Measurements from ENCODE around the gene TRMT112. TPM values are rescaled to one million over a fixed set of nuclear protein-coding genes. Genes with fewer than 3 reads are reported as not detected.

The TRMT112 gene
- total RNA-seq, 1 experiment from 2014 or later, result 328 TPM

DNA sequence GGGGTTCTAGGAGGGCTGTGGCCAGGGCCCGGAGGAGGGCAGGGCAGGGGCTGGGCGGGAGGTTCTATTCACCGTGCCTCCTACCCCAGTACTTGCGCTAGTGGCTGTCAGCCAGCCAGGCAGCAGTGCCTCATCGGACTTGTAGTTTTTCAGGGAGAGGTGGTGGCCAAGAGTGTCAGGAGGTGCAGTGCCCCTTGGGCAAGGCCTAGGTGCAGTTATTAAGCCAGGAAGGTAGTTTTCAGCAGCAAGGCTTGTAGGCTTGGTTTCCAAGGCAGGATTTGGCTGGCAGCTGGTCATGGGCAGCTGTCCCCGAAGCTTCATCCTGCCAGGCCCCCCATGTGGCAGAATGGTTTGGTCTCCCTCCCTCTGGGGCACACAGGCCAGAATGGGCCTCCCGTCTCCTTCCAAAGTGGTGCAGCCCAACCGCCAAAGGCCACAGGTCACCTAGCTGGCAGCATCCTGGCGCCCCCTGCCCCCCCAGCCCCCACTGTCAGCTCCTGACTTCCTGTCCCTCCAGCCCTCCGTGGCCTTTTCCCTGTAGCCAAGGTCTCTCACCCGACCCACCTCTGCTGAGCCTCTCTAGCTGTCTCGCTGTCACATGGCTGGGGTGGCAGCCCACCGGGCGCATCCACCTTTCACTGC, 31.1 kb upstream of the TRMT112 start:
- ATAC-seq (no peak), DNase-seq (ENCODE audit: low read depth, low spot score) (no peak)
- Histone ChIP-seq H3K9ac (ENCODE audit: low read length) (no peak overlapping the region), H4K20me1 (ENCODE audit: insufficient read depth) (no peaks in the 10 kb centered on the region), H3K9me2 (ENCODE audit: insufficient read depth) (no peaks in the 10 kb centered on the region), H3K4me2 (ENCODE audit: low read length) (no peak overlapping the region), H3K27me3 (ENCODE audit: insufficient read depth, low read length) (no peaks in the 10 kb centered on the region), H3K27ac (ENCODE audit: low read depth, low read length) (no peak overlapping the region), H3K4me1 (ENCODE audit: control insufficient read depth in 1 of 2, insufficient read depth in 2 of 2, low read length in 2 of 2) (peaks cover 2 to 11% of the 10 kb centered on the region in 2 experiments; a peak in 3 of 4 replicates), H3K36me3 (ENCODE audit: control insufficient read depth in 1 of 2, insufficient read depth in 2 of 2, low read length in 2 of 2) (no peaks in the 10 kb centered on the region), H3K9me3 (ENCODE audit: control insufficient read depth in 1 of 2, insufficient read depth in 1 of 2, low read depth in 1 of 2, low read length in 2 of 2) (no peaks in the 10 kb centered on the region), H3K79me2 (ENCODE audit: insufficient read depth, low read length) (no peaks in the 10 kb centered on the region), H3K4me3 (replicated peaks in 1 of 2; ENCODE audit: low read depth in 1 of 2, low read length in 2 of 2) (no peak overlapping the region), H2AFZ (ENCODE audit: low read depth, low read length, poor library complexity, severe bottlenecking) (no peak overlapping the region)
- CTCF ChIA-PET, result interaction anchor here (0.6 kb wide), 1 partner anchor 71 kb away, joined by 3 read pairs; no protein-coding TSS in a partner anchor
- no peak for TF ChIP-seq SIN3A (IDR thresholded peaks at IDR 0.05; ENCODE audit: low read depth)
- TF ChIP-seq TCF7L2 (IDR thresholded peaks at IDR 0.05; ENCODE audit: borderline replicate concordance, extremely low read depth, insufficient read depth, insufficient read length), result no peak
- no peak for TF ChIP-seq EZH2phosphoT487 (IDR thresholded peaks at IDR 0.05; ENCODE audit: borderline replicate concordance)
- TF ChIP-seq, protein P1, sequence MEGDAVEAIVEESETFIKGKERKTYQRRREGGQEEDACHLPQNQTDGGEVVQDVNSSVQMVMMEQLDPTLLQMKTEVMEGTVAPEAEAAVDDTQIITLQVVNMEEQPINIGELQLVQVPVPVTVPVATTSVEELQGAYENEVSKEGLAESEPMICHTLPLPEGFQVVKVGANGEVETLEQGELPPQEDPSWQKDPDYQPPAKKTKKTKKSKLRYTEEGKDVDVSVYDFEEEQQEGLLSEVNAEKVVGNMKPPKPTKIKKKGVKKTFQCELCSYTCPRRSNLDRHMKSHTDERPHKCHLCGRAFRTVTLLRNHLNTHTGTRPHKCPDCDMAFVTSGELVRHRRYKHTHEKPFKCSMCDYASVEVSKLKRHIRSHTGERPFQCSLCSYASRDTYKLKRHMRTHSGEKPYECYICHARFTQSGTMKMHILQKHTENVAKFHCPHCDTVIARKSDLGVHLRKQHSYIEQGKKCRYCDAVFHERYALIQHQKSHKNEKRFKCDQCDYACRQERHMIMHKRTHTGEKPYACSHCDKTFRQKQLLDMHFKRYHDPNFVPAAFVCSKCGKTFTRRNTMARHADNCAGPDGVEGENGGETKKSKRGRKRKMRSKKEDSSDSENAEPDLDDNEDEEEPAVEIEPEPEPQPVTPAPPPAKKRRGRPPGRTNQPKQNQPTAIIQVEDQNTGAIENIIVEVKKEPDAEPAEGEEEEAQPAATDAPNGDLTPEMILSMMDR (IDR thresholded peaks at IDR 0.05 in 2 of 3, conservative IDR thresholded peaks at IDR 0.05 in 1 of 3; ENCODE audit: borderline replicate concordance in 1 of 3, insufficient read depth in 1 of 3, low read depth in 2 of 3, low read length in 2 of 3), result no peak
- no peak for TF ChIP-seq RAD21 (IDR thresholded peaks at IDR 0.05; ENCODE audit: low read depth)
- no peak for TF ChIP-seq ELF1 (IDR thresholded peaks at IDR 0.05; ENCODE audit: borderline replicate concordance, low read depth)
- TF ChIP-seq CEBPB (IDR thresholded peaks at IDR 0.05; ENCODE audit: low read depth), result no peak
- no peak for TF ChIP-seq POLR2A (IDR thresholded peaks at IDR 0.05; ENCODE audit: borderline replicate concordance, extremely low read depth, insufficient read depth, insufficient read length)
- no peak for TF ChIP-seq EZH2 (IDR thresholded peaks at IDR 0.05)
- no peak for TF ChIP-seq JUND (IDR thresholded peaks at IDR 0.05)
- TF ChIP-seq, protein P2, sequence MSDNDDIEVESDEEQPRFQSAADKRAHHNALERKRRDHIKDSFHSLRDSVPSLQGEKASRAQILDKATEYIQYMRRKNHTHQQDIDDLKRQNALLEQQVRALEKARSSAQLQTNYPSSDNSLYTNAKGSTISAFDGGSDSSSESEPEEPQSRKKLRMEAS (IDR thresholded peaks at IDR 0.05), result no peak
- no peak for TF ChIP-seq CBX3 (IDR thresholded peaks at IDR 0.05; ENCODE audit: low read depth)
- no peak for TF ChIP-seq SP1 (IDR thresholded peaks at IDR 0.05; ENCODE audit: low read depth)
- TF ChIP-seq, protein P3, sequence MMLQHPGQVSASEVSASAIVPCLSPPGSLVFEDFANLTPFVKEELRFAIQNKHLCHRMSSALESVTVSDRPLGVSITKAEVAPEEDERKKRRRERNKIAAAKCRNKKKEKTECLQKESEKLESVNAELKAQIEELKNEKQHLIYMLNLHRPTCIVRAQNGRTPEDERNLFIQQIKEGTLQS (IDR thresholded peaks at IDR 0.05), result no peak
- TF ChIP-seq, protein P4, sequence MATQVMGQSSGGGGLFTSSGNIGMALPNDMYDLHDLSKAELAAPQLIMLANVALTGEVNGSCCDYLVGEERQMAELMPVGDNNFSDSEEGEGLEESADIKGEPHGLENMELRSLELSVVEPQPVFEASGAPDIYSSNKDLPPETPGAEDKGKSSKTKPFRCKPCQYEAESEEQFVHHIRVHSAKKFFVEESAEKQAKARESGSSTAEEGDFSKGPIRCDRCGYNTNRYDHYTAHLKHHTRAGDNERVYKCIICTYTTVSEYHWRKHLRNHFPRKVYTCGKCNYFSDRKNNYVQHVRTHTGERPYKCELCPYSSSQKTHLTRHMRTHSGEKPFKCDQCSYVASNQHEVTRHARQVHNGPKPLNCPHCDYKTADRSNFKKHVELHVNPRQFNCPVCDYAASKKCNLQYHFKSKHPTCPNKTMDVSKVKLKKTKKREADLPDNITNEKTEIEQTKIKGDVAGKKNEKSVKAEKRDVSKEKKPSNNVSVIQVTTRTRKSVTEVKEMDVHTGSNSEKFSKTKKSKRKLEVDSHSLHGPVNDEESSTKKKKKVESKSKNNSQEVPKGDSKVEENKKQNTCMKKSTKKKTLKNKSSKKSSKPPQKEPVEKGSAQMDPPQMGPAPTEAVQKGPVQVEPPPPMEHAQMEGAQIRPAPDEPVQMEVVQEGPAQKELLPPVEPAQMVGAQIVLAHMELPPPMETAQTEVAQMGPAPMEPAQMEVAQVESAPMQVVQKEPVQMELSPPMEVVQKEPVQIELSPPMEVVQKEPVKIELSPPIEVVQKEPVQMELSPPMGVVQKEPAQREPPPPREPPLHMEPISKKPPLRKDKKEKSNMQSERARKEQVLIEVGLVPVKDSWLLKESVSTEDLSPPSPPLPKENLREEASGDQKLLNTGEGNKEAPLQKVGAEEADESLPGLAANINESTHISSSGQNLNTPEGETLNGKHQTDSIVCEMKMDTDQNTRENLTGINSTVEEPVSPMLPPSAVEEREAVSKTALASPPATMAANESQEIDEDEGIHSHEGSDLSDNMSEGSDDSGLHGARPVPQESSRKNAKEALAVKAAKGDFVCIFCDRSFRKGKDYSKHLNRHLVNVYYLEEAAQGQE (IDR thresholded peaks at IDR 0.05; ENCODE audit: low read depth), result no peak
- no peak for TF ChIP-seq ZNF274 (IDR thresholded peaks at IDR 0.05; ENCODE audit: low read depth, low read length)
- no peak for TF ChIP-seq YY1 (IDR thresholded peaks at IDR 0.05; ENCODE audit: extremely low read depth, insufficient replicate concordance, low read depth, low read length)
- no peak for TF ChIP-seq POLR2AphosphoS5 (IDR thresholded peaks at IDR 0.05; ENCODE audit: low read depth, low read length)
- no TSS peak for BruUV-seq (replicated peaks)
- POLR2A ChIA-PET, result interaction anchor here (1.0 kb wide), 1 partner anchor 167 kb away, joined by 3 read pairs; no protein-coding TSS in a partner anchor
- RAD21 ChIA-PET (ENCODE audit: low non-redundant PET in 1 of 2, low total read pairs in 2 of 2, uncharacterized antibody in 2 of 2, unreplicated experiment in 2 of 2), result no interaction called here
- intact Hi-C loops (cut with micrococcal nuclease), result no loop called here

Data from HCT116 (cell line).